Loucy (cell line): ENCODE results near the gene GPC1.

Experiments
- H2AFZ ChIP-seq: fragments of 200-600 bp; sonication (generic); 2 replicates; pipeline ENCODE4 v1.6.0; 2016; ENCODE audit warnings: antibody characterized with exemption, mild to moderate bottlenecking, low read length, moderate library complexity
- H3F3A ChIP-seq: fragments of 200-600 bp; 2 replicates; pipeline ENCODE4 v1.6.0; 2016; ENCODE audit warnings: antibody characterized with exemption, low read depth, mild to moderate bottlenecking
- H3K27me3 ChIP-seq: fragments of 200-600 bp; sonication (generic); 2 replicates; pipeline ENCODE4 v1.6.1; 2014; ENCODE audit warnings: low read length, mild to moderate bottlenecking; ENCODE audit not compliant: insufficient read depth, poor library complexity, severe bottlenecking
- H3K36me3 ChIP-seq: fragments of 200-600 bp; sonication (generic); 2 replicates; pipeline ENCODE4 v1.6.1; 2016; ENCODE audit warnings: low read length; ENCODE audit not compliant: insufficient read depth
- H3K4me1 ChIP-seq: fragments of 200-600 bp; sonication (generic); 2 replicates; pipeline ENCODE4 v1.5.1; 2014; ENCODE audit warnings: low read length, mild to moderate bottlenecking; ENCODE audit not compliant: insufficient read depth, poor library complexity, severe bottlenecking
- H3K4me2 ChIP-seq: fragments of 200-600 bp; sonication (generic); 2 replicates; pipeline ENCODE4 v1.6.0; 2014; ENCODE audit warnings: antibody characterized with exemption, low read length, low read depth, mild to moderate bottlenecking; ENCODE audit not compliant: poor library complexity, severe bottlenecking
- H3K4me3 ChIP-seq: fragments of 200-600 bp; sonication (generic); 2 replicates; pipeline ENCODE4 v1.5.1; 2014; ENCODE audit warnings: low read length, mild to moderate bottlenecking, mixed read lengths; ENCODE audit not compliant: poor library complexity, severe bottlenecking
- H3K79me2 ChIP-seq: fragments of 200-600 bp; sonication (generic); 2 replicates; pipeline ENCODE4 v1.6.1; 2014; ENCODE audit warnings: low read length; ENCODE audit not compliant: insufficient read depth
- H3K9ac ChIP-seq: fragments of 200-600 bp; sonication (generic); 2 replicates; pipeline ENCODE4 v1.6.0; 2014; ENCODE audit warnings: mild to moderate bottlenecking, low read depth, low read length, moderate library complexity; ENCODE audit not compliant: poor library complexity, severe bottlenecking
- H3K9me2 ChIP-seq: fragments of 200-600 bp; sonication (generic); replicated peaks from 2 replicates; pipeline ENCODE4 v1.6.1; 2016; ENCODE audit warnings: low read depth, low read length, mixed read lengths
- H3K9me3 ChIP-seq: fragments of 200-600 bp; sonication (generic); 2 replicates; pipeline ENCODE4 v1.6.1; 2014; ENCODE audit warnings: mild to moderate bottlenecking, antibody characterized with exemption, low read length, low read depth; ENCODE audit not compliant: insufficient read depth
- H4K20me1 ChIP-seq: fragments of 200-600 bp; sonication (generic); 2 replicates; pipeline ENCODE4 v1.6.0; 2014; ENCODE audit warnings: antibody characterized with exemption, low read length, mild to moderate bottlenecking; ENCODE audit not compliant: insufficient read depth, poor library complexity, severe bottlenecking
- EZH2phosphoT487 ChIP-seq: fragments of 200-600 bp; IDR thresholded peaks from 2 replicates; pipeline ENCODE4 v1.6.1; 2018; ENCODE audit warnings: antibody characterized with exemption, mild to moderate bottlenecking, moderate library complexity, borderline replicate concordance
- TF ChIP-seq, protein P1 (sequence below): fragments of 200-600 bp; sonication (generic); conservative IDR thresholded peaks from 2 replicates; pipeline ENCODE4 v1.5.1; 2014; ENCODE audit warnings: mild to moderate bottlenecking, antibody characterized with exemption, low read length

GPC1 gene

GRCh38 chr2:240437551-240437860 lies 2.0 kb downstream of the GPC1 start:
- no peak overlapping the region for H3K9ac ChIP-seq
- no peaks in the 10 kb centered on the region for H3K9me2 ChIP-seq
- H3K36me3 ChIP-seq, result no peaks in the 10 kb centered on the region
- no peaks in the 10 kb centered on the region for H4K20me1 ChIP-seq
- TF ChIP-seq, protein P1, sequence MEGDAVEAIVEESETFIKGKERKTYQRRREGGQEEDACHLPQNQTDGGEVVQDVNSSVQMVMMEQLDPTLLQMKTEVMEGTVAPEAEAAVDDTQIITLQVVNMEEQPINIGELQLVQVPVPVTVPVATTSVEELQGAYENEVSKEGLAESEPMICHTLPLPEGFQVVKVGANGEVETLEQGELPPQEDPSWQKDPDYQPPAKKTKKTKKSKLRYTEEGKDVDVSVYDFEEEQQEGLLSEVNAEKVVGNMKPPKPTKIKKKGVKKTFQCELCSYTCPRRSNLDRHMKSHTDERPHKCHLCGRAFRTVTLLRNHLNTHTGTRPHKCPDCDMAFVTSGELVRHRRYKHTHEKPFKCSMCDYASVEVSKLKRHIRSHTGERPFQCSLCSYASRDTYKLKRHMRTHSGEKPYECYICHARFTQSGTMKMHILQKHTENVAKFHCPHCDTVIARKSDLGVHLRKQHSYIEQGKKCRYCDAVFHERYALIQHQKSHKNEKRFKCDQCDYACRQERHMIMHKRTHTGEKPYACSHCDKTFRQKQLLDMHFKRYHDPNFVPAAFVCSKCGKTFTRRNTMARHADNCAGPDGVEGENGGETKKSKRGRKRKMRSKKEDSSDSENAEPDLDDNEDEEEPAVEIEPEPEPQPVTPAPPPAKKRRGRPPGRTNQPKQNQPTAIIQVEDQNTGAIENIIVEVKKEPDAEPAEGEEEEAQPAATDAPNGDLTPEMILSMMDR, result no peak
- no peak for TF ChIP-seq EZH2phosphoT487
- no peaks in the 10 kb centered on the region for H3K27me3 ChIP-seq
- no peak overlapping the region for H2AFZ ChIP-seq
- no peaks in the 10 kb centered on the region for H3F3A ChIP-seq
- H3K79me2 ChIP-seq, result no peaks in the 10 kb centered on the region
- peaks cover 19% of the 10 kb centered on the region for H3K4me1 ChIP-seq
- H3K9me3 ChIP-seq, result no peaks in the 10 kb centered on the region
- H3K4me3 ChIP-seq, result peak overlapping the region; percentile 45
- H3K4me2 ChIP-seq, result peak overlapping the region; percentile 60

- no peaks in the 10 kb centered on the region for H4K20me1 ChIP-seq
- H3K4me3 ChIP-seq, result peak overlapping the region; percentile 45
- no peaks in the 10 kb centered on the region for H3K9me3 ChIP-seq
- no peaks in the 10 kb centered on the region for H3K79me2 ChIP-seq
- no peak overlapping the region for H2AFZ ChIP-seq
- no peaks in the 10 kb centered on the region for H3K27me3 ChIP-seq
- H3K4me1 ChIP-seq, result peaks cover 19% of the 10 kb centered on the region
- H3K9me2 ChIP-seq, result no peaks in the 10 kb centered on the region
- peak overlapping the region; percentile 60 for H3K4me2 ChIP-seq
- H3F3A ChIP-seq, result no peaks in the 10 kb centered on the region
- no peaks in the 10 kb centered on the region for H3K36me3 ChIP-seq
- peak overlapping the region; percentile 56 for H3K9ac ChIP-seq
- no peak for TF ChIP-seq EZH2phosphoT487
- TF ChIP-seq, protein P1, result peak; percentile 91
Measured at GRCh38 chr2:240437861-240438809, 2.7 kb downstream of the GPC1 start.

DNA sequence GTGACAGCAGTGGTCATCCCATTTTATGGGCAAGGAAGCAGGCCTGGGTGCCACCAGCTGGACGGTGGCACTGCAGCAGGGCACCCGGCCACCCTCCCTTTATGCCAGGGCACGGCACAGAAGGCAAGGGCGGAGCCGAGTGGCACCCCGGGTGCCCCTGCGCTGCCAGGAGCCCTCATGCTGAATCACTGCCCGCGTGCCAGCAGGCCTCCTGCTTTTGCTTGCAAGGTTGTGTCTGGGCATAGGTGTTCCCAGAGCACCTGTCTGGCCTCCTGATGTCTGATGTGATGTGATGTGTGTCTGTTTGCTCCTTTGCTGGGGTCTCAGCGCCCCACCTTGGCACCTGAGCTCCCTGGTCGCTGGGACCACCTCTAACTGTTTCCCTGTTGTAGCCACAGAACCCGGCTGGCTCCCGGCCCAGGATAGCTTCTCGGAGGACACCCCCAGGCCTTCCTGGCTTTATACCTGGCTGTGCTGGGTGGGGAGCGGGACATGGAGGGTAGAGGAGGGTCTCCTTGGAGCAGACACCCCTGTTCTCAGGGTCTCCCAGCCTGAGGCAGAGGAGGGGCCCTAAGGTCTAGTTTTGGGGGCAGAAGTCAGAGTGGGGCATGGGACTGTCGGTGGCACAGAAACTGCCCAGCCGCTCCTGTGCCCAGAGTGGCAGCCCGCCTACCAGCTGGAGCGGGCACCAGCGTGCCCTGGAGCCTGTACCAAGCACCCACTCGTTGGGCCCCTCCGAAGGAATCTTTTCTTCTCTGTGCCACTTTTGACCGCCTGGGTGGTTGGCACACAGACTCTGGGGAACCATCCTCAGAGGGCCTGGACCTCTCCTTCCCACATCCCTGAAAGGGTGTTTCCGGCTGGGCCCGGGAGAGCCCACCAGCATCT lies 3.6 kb downstream of the GPC1 start:
- H3F3A ChIP-seq, result no peaks in the 10 kb centered on the region
- no peaks in the 10 kb centered on the region for H3K9me3 ChIP-seq
- peak overlapping the region; percentile 60 for H3K4me2 ChIP-seq
- no peaks in the 10 kb centered on the region for H3K9me2 ChIP-seq
- H3K36me3 ChIP-seq, result no peaks in the 10 kb centered on the region
- H3K4me3 ChIP-seq, result peak overlapping the region; percentile 45
- no peaks in the 10 kb centered on the region for H3K79me2 ChIP-seq
- peaks cover 15% of the 10 kb centered on the region for H3K4me1 ChIP-seq
- H3K27me3 ChIP-seq, result no peaks in the 10 kb centered on the region
- H3K9ac ChIP-seq, result peak overlapping the region; percentile 56
- H2AFZ ChIP-seq, result no peak overlapping the region
- no peak for TF ChIP-seq EZH2phosphoT487
- TF ChIP-seq, protein P1, result no peak
- H4K20me1 ChIP-seq, result no peaks in the 10 kb centered on the region
